Measurements from ENCODE around the gene IQCE. TPM values are rescaled to one million over a fixed set of nuclear protein-coding genes. Genes with fewer than 3 reads are reported as not detected.

IQCE gene
- total RNA-seq, 1 experiment from 2014 or later, result 21.4 TPM

- Histone ChIP-seq H3K9ac (ENCODE audit: low read length) (peak within 1 kb of the TSS; percentile 89), H4K20me1 (ENCODE audit: insufficient read depth) (no peaks in the 10 kb centered on the region), H3K4me2 (ENCODE audit: low read length) (peak within 1 kb of the TSS; percentile 99), H3K4me1 (ENCODE audit: control insufficient read depth in 1 of 2, insufficient read depth in 2 of 2, low read length in 2 of 2) (peaks cover 22 to 45% of the 10 kb centered on the region in 2 experiments), H3K27ac (ENCODE audit: low read depth, low read length) (peak within 1 kb of the TSS; percentile 100), H3K4me3 (replicated peaks in 1 of 2; ENCODE audit: low read depth in 1 of 2, low read length in 2 of 2) (peak within 1 kb of the TSS; percentile 57 to 88), H3K79me2 (ENCODE audit: insufficient read depth, low read length) (peaks cover 44% of the 10 kb centered on the region), H3K27me3 (ENCODE audit: insufficient read depth, low read length) (no peaks in the 10 kb centered on the region), H3K9me3 (ENCODE audit: control insufficient read depth in 1 of 2, insufficient read depth in 1 of 2, low read depth in 1 of 2, low read length in 2 of 2) (no peaks in the 10 kb centered on the region), H3K9me2 (ENCODE audit: insufficient read depth) (no peaks in the 10 kb centered on the region), H2AFZ (ENCODE audit: low read depth, low read length, poor library complexity, severe bottlenecking) (no peak within 1 kb of the TSS), H3K36me3 (ENCODE audit: control insufficient read depth in 1 of 2, insufficient read depth in 2 of 2, low read length in 2 of 2) (peaks cover 5 to 9% of the 10 kb centered on the region in 2 experiments; a peak in 2 of 4 replicates)
- BruUV-seq (replicated peaks), result no TSS peak
- intact Hi-C loops (cut with micrococcal nuclease), result loop anchor here (5.0 kb wide), 2 partner anchors 33 to 88 kb away; no protein-coding TSS in a partner anchor
- ATAC-seq (peak; percentile 79), DNase-seq (ENCODE audit: low read depth, low spot score) (peak; percentile 89)
- TF ChIP-seq POLR2AphosphoS5 (IDR thresholded peaks at IDR 0.05; ENCODE audit: low read depth, low read length) (peak; percentile 85), POLR2A (IDR thresholded peaks at IDR 0.05; ENCODE audit: borderline replicate concordance, extremely low read depth, insufficient read depth, insufficient read length) (peak; percentile 56), TCF7L2 (IDR thresholded peaks at IDR 0.05; ENCODE audit: borderline replicate concordance, extremely low read depth, insufficient read depth, insufficient read length) (peak; percentile 73), ZFX (IDR thresholded peaks at IDR 0.05) (peak; percentile 82; the same call in 1 of the 2 replicates), ELF1 (IDR thresholded peaks at IDR 0.05; ENCODE audit: borderline replicate concordance, low read depth) (no peak), EZH2phosphoT487 (IDR thresholded peaks at IDR 0.05; ENCODE audit: borderline replicate concordance) (no peak), CTCF (IDR thresholded peaks at IDR 0.05 in 2 of 3, conservative IDR thresholded peaks at IDR 0.05 in 1 of 3; ENCODE audit: borderline replicate concordance in 1 of 3, insufficient read depth in 1 of 3, low read depth in 2 of 3, low read length in 2 of 3) (peak in 2 of 3 experiments; percentile 45 to 55; a peak in 4 of 6 replicates), RAD21 (IDR thresholded peaks at IDR 0.05; ENCODE audit: low read depth) (no peak), SIN3A (IDR thresholded peaks at IDR 0.05; ENCODE audit: low read depth) (no peak), CBX3 (IDR thresholded peaks at IDR 0.05; ENCODE audit: low read depth) (no peak), SRF (IDR thresholded peaks at IDR 0.05; ENCODE audit: low read depth) (no peak), EGR1 (IDR thresholded peaks at IDR 0.05; ENCODE audit: low read depth) (no peak), JUND (IDR thresholded peaks at IDR 0.05) (no peak), FOSL1 (IDR thresholded peaks at IDR 0.05; ENCODE audit: low read depth) (no peak)
- ChIA-PET RAD21 (ENCODE audit: low non-redundant PET in 1 of 2, low total read pairs in 2 of 2, uncharacterized antibody in 2 of 2, unreplicated experiment in 2 of 2) (interaction anchor here in 1 of 2 experiments (0.8 kb wide), 1 partner anchor 26 kb away, joined by 3 read pairs; no protein-coding TSS in a partner anchor), CTCF (interaction anchor here (0.7 to 1.1 kb wide), 6 partner anchors 17 to 1389 kb away, joined by 3 to 4 read pairs (median 4); no protein-coding TSS in a partner anchor), POLR2A (interaction anchor here (0.7 kb wide), 2 partner anchors 57 to 1626 kb away, joined by 3 to 11 read pairs; no protein-coding TSS in a partner anchor)
Measured at GRCh38 chr7:2555121-2556052, 3.4 kb upstream of the IQCE start, which contains the start of gene BRAT1. TSS of gene BRAT1 (minus strand) at chr7:2555524. CDS start at chr7:2554431, 1,093 bp downstream.
